Mammary epithelial cell (primary cell): ENCODE results near the gene CHTOP.

Experiments
- EZH2 ChIP-seq: IDR thresholded peaks from 2 replicates; pipeline ENCODE4 v1.6.1; 2012; ENCODE audit warnings: low read length, inconsistent platforms, borderline replicate concordance
- TF ChIP-seq, protein P1 (sequence below), 2 donors: IDR thresholded peaks in 1 of 2; conservative IDR thresholded peaks in 1 of 2; 2 replicates each; pipeline ENCODE4 v1.5.1; 2011 to 2012; ENCODE audit warnings: inconsistent platforms in 2 of 2, low read length in 2 of 2, mild to moderate bottlenecking in 2 of 2, control low read depth in 1 of 2, low read depth in 1 of 2; ENCODE audit not compliant: insufficient read depth in 1 of 2; ENCODE audit errors: extremely low read depth in 1 of 2

DNA sequence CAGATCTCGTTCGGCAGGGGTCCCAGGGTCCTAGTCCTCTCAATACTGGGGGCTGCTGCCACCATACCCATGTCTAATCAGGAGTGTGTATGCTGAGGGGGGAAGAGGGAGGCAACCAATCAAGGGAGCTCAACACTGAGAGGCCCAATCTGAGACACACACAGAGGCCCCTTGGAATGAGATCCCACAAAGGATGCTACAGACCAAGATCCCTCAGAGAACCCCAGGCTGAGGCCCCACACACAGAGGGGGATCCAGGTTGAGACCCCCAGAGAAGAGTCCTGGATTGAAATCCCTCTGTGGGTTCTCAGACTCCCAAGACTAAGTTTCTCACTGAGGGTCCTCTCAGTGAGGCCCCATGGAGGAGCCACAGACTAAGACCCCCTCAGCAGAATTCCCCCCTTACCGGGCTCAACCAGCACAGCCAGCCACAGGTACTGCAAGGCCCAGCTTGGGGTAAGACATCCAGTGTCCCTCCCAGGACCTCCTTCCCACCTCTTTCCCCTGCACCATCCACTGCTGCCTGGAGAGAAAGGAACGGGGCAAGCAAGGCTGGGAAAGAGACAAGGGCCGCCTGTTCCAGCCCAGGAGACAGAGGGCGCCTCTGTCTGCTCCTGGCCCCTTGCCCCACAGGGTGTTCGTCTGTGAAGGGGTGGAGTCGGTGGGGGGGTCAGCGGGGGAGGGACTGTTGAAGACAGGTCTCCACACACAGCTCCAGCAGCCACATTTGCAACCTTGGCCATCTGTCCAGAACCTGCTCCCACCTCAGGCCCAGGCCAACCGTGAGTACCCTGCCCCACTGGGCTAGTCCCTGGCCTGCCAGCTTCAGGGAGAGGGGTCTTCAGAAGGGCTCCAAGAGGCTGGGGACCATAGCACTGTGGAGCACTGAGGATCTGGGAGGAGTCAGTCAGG is 5.9 kb upstream of the CHTOP start, which contains the start of gene S100A1:
- no peak for TF ChIP-seq EZH2
- TF ChIP-seq, protein P1, sequence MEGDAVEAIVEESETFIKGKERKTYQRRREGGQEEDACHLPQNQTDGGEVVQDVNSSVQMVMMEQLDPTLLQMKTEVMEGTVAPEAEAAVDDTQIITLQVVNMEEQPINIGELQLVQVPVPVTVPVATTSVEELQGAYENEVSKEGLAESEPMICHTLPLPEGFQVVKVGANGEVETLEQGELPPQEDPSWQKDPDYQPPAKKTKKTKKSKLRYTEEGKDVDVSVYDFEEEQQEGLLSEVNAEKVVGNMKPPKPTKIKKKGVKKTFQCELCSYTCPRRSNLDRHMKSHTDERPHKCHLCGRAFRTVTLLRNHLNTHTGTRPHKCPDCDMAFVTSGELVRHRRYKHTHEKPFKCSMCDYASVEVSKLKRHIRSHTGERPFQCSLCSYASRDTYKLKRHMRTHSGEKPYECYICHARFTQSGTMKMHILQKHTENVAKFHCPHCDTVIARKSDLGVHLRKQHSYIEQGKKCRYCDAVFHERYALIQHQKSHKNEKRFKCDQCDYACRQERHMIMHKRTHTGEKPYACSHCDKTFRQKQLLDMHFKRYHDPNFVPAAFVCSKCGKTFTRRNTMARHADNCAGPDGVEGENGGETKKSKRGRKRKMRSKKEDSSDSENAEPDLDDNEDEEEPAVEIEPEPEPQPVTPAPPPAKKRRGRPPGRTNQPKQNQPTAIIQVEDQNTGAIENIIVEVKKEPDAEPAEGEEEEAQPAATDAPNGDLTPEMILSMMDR (conservative IDR thresholded peaks at IDR 0.05 in 1 of 2, IDR thresholded peaks at IDR 0.05 in 1 of 2; ENCODE audit: extremely low read depth in 1 of 2, insufficient read depth in 1 of 2, low read depth in 1 of 2, low read length in 2 of 2) = no peak
